ENCODE data around the gene DBNL. TPM values are rescaled to one million over a fixed set of nuclear protein-coding genes. Genes with fewer than 3 reads are reported as not detected.

Gene DBNL
- total and polyA plus RNA-seq, 4 donors = 26.1 to 60.2 (median 41.5) TPM

- TF ChIP-seq ZBTB33 (IDR thresholded peaks at IDR 0.05) = no peak
- TF ChIP-seq SP1 (IDR thresholded peaks at IDR 0.05) = peak; percentile 35
Measured at GRCh38 chr7:44062903-44063295, 18.4 kb downstream of the DBNL start (continued).

GRCh38 chr7:44063547-44063893 lies 19.0 kb downstream of the DBNL start:
- peaks cover 10 to 28% (median 20%) of the 10 kb centered on the region in 4 donors for H3K4me1 ChIP-seq (ENCODE audit: control insufficient read depth in 4 of 4, insufficient read depth in 4 of 4, low read length in 3 of 4)
- H3K9me3 ChIP-seq (ENCODE audit: control insufficient read depth in 4 of 4, low read length in 3 of 4) = no peaks in the 10 kb centered on the region
- DNase-seq (ENCODE audit: low spot score) = no peak
- no peak overlapping the region for H3K27ac ChIP-seq (ENCODE audit: low read depth in 1 of 2, low read length in 2 of 2)
- H3K36me3 ChIP-seq (ENCODE audit: control insufficient read depth in 4 of 4, insufficient read depth in 3 of 4, low read depth in 1 of 4, low read length in 3 of 4) = peaks cover 6 to 30% (median 15%) of the 10 kb centered on the region in 4 donors
- no peak overlapping the region for H3K9ac ChIP-seq (ENCODE audit: low read depth in 1 of 2, low read length in 2 of 2)
- H3K4me3 ChIP-seq (ENCODE audit: low read depth in 1 of 3, low read length in 3 of 3) = no peak overlapping the region
- no peaks in the 10 kb centered on the region for H3K27me3 ChIP-seq (ENCODE audit: control insufficient read depth in 4 of 4, insufficient read depth in 4 of 4, low read length in 3 of 4)
- no peak for TF ChIP-seq YY1 (IDR thresholded peaks at IDR 0.05)
- TF ChIP-seq GABPA (IDR thresholded peaks at IDR 0.05 in 1 of 2, conservative IDR thresholded peaks at IDR 0.05 in 1 of 2) = no peak
- 77% methylated on average over 10 of the region's 10 CpGs for WGBS

GRCh38 chr7:44063894-44064651 lies 19.6 kb downstream of the DBNL start:
- Histone ChIP-seq H3K27me3 (ENCODE audit: control insufficient read depth in 4 of 4, insufficient read depth in 4 of 4, low read length in 3 of 4) (no peaks in the 10 kb centered on the region), H3K4me1 (ENCODE audit: control insufficient read depth in 4 of 4, insufficient read depth in 4 of 4, low read length in 3 of 4) (peaks cover 10 to 28% (median 20%) of the 10 kb centered on the region in 4 donors), H3K9ac (ENCODE audit: low read depth in 1 of 2, low read length in 2 of 2) (no peak overlapping the region), H3K36me3 (ENCODE audit: control insufficient read depth in 4 of 4, insufficient read depth in 3 of 4, low read depth in 1 of 4, low read length in 3 of 4) (peaks cover under 1 to 24% (median 12%) of the 10 kb centered on the region in 4 donors), H3K27ac (ENCODE audit: low read depth in 1 of 2, low read length in 2 of 2) (no peak overlapping the region), H3K4me3 (ENCODE audit: low read depth in 1 of 3, low read length in 3 of 3) (no peak overlapping the region), H3K9me3 (ENCODE audit: control insufficient read depth in 4 of 4, low read length in 3 of 4) (no peaks in the 10 kb centered on the region)
- no peak for DNase-seq (ENCODE audit: low spot score)
- WGBS = 59% methylated on average over 16 of the region's 16 CpGs
- TF ChIP-seq FOXA1 (IDR thresholded peaks at IDR 0.05) (no peak), GABPA (IDR thresholded peaks at IDR 0.05 in 1 of 2, conservative IDR thresholded peaks at IDR 0.05 in 1 of 2) (no peak), HNF4A (conservative IDR thresholded peaks at IDR 0.05) (no peak), HNF4G (IDR thresholded peaks at IDR 0.05) (no peak), JUND (IDR thresholded peaks at IDR 0.05) (no peak), REST (IDR thresholded peaks at IDR 0.05) (no peak), MAX (IDR thresholded peaks at IDR 0.05) (no peak), NR2F2 (IDR thresholded peaks at IDR 0.05) (no peak)

All from liver (tissue), 9 donors.